ENCODE measurements around the gene PYCR2.

PYCR2 gene

DNA sequence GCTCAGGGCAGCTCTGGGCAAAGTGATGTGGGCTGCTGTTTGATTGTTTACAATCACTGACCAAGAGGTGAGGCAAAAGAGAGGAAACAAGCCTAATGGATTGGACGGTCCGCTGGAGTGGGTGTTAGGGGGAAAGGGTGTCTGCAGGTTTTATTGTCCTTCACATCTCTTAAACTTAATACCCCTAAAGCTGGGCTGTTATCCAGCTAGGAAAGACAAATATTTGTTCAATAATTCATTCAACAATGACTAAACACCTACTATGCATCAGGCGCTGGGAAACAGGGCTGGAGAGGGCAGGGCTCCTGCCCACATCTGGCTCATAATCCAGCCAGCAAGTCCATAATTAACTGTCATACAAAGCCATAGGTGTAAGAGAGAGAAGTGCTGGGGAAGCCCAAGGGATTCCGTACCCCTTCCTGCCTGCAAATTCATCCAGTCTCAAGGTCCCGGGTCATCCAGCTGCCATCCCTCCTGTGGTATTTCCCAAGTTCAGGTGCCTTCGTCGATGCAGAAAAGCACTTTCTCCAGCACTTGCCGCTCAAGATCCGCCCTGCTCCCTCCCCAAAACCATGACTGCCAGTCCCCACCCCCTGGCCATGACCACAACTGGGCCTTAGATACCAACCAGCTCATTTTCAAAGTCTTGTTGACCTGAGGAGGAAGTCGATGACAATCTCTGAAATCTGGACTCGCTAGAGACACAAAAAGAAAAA lies 52.5 kb downstream of the PYCR2 start:
- in situ Hi-C loops (cut with HindIII; ENCODE audit: low sequenced_read_pairs) = no loop called here
- TF ChIP-seq, protein P1, sequence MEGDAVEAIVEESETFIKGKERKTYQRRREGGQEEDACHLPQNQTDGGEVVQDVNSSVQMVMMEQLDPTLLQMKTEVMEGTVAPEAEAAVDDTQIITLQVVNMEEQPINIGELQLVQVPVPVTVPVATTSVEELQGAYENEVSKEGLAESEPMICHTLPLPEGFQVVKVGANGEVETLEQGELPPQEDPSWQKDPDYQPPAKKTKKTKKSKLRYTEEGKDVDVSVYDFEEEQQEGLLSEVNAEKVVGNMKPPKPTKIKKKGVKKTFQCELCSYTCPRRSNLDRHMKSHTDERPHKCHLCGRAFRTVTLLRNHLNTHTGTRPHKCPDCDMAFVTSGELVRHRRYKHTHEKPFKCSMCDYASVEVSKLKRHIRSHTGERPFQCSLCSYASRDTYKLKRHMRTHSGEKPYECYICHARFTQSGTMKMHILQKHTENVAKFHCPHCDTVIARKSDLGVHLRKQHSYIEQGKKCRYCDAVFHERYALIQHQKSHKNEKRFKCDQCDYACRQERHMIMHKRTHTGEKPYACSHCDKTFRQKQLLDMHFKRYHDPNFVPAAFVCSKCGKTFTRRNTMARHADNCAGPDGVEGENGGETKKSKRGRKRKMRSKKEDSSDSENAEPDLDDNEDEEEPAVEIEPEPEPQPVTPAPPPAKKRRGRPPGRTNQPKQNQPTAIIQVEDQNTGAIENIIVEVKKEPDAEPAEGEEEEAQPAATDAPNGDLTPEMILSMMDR (IDR thresholded peaks at IDR 0.05; ENCODE audit: low read depth, low read length, missing control alignments) = no peak
- H3K4me3 ChIP-seq (ENCODE audit: low read depth, low read length) = no peak overlapping the region
- no peak for DNase-seq (ENCODE audit: low read depth)

DNA sequence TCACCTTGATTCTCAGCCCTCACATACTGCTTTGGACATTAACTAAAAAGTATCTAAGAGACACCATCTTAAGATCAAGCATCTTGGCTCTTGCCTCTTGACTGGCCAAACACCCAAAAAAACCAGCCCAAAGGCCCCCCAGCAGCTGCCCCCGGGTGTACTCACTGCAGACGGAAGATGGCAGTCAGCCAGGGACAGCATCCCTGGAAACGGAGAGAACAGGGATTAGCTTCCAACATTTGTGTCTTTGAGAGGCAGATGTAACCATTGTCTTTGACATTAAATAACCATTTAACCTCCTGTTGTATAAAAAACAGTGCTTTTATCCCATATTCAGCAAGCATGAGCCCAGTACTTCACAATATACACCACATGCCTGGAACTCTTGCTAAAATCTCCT lies 53.1 kb downstream of the PYCR2 start:
- H3K4me3 ChIP-seq (ENCODE audit: low read depth, low read length) = no peak overlapping the region
- in situ Hi-C loops (cut with HindIII; ENCODE audit: low sequenced_read_pairs) = no loop called here
- no peak for DNase-seq (ENCODE audit: low read depth)
- TF ChIP-seq, protein P1 (IDR thresholded peaks at IDR 0.05; ENCODE audit: low read depth, low read length, missing control alignments) = no peak

Measured in astrocyte of the cerebellum (primary cell).